AG04450 (cell line): Measurements from ENCODE around the gene KCNK4. TPM values are rescaled to one million over a fixed set of nuclear protein-coding genes. Genes with fewer than 3 reads are reported as not detected.

Source experiments
- CTCF ChIA-PET: fragments of 300-600, 350-600 bp; formaldehyde crosslinking; extraction: SDS; loops from one replicate; lab custom pipeline; 2022; ENCODE audit warnings: antibody characterized with exemption, inconsistent platforms; lab: Charles Lee
- POLR2A ChIA-PET: fragments of 350-600 bp; formaldehyde crosslinking; extraction: SDS; loops from one replicate; lab custom pipeline; 2021; ENCODE audit warnings: antibody characterized with exemption, inconsistent platforms; lab: Yijun Ruan, JAX
- DNase-seq: peaks from one replicate; pipeline ENCODE4 v3.0.0-alpha.2; 2011; ENCODE audit warnings: low read depth, low spot score
- H3K27ac ChIP-seq: one replicate; pipeline ENCODE4 v1.5.1; 2012; ENCODE audit warnings: low read depth, low read length, control low read depth
- H3K27me3 ChIP-seq: one replicate; pipeline ENCODE4 v1.6.0; 2012; ENCODE audit warnings: low read length; ENCODE audit not compliant: control insufficient read depth, insufficient read depth
- H3K4me3 ChIP-seq: 2 replicates; pipeline ENCODE4 v1.5.1; 2011; ENCODE audit warnings: mild to moderate bottlenecking, low read depth, low read length, control low read depth
- H3K9me3 ChIP-seq: 2 replicates; pipeline ENCODE4 v1.5.1; 2012; ENCODE audit warnings: low read length; ENCODE audit not compliant: control insufficient read depth, insufficient read depth
- CTCF ChIP-seq: IDR thresholded peaks from 2 replicates; pipeline ENCODE4 v1.5.1; 2011; ENCODE audit warnings: low read depth, low read length, control low read depth, inconsistent platforms
- polyA plus RNA-seq: library from polyadenylated mRNA; depleted of rRNA; stranded (reverse); fragments of >200 nt; gene quantifications from 2 replicates; pipeline ENCODE4 v1.2.3, GENCODE V29; 2011

Gene KCNK4
- polyA plus RNA-seq, 1 experiment = not detected

- Histone ChIP-seq H3K9me3 (no peaks in the 10 kb centered on the region; the same call in 1 of the 2 replicates), H3K27me3 (peaks cover 14% of the 10 kb centered on the region), H3K27ac (peak overlapping the region; percentile 84), H3K4me3 (peak overlapping the region; percentile 72)
- CTCF ChIA-PET = interaction anchor here (0.5 to 5.1 kb wide), 37 partner anchors 9 to 303 kb away, joined by 3 to 125 read pairs (median 5); partner anchors contain the start of genes BAD, FERMT3, FKBP2 and GPR137
- peak; percentile 78 for DNase-seq
- TF ChIP-seq CTCF = peak; percentile 84
- POLR2A ChIA-PET = interaction anchor here (0.8 to 2.2 kb wide), 7 partner anchors 13 to 78 kb away, joined by 3 to 12 read pairs (median 4); partner anchors contain the start of genes BAD, FKBP2, NUDT22 and PRDX5
These were observed 13.4 kb downstream of the KCNK4 start for GRCh38 chr11:64304316-64305072.

DNA sequence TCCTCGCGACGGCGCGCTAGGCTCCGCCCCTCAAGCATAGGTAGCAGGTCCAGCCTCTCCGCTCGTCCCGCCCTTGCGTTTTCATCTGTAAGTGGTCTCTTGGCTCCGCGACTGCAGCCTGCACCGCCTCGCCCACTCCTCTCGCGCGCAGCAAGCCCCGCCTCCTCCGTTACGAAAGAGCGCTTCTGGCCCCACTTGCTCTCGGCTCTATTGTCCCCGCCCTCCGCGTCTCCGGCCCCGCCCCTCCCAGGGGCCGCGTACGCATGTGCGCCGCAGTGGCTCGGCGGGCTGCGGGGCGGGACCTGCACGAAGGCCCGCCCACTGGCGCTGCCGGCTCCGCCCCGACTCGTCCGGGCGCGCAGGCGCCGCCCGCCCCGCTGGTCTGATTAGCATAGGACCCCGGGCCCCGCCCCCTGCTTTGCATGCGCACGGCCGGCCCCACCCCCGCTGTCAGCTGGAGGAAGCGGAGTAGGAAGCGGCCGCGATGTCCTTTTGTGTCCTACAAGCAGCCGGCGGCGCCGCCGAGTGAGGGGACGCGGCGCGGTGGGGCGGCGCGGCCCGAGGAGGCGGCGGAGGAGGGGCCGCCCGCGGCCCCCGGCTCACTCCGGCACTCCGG lies 14.1 kb downstream of the KCNK4 start, which contains the start of gene ESRRA:
Gene ESRRA (plus strand): TSS at position 450 of the 616 bp plus-strand sequence. CDS start 1,656 bp downstream, outside the sequence.
- H3K4me3 ChIP-seq = peak within 1 kb of the TSS; percentile 76
- H3K27me3 ChIP-seq = peaks cover 7% of the 10 kb centered on the region
- DNase-seq = peak; percentile 90
- POLR2A ChIA-PET = interaction anchor here (0.6 to 1.3 kb wide), 5 partner anchors 12 to 120 kb away, joined by 3 to 5 read pairs (median 4); partner anchors contain the start of genes PRDX5, STIP1 and TRMT112
- H3K9me3 ChIP-seq = no peaks in the 10 kb centered on the region; the same call in 1 of the 2 replicates
- CTCF ChIA-PET = interaction anchor here (0.6 to 5.1 kb wide), 26 partner anchors 10 to 304 kb away, joined by 3 to 125 read pairs (median 5); partner anchors contain the start of genes BAD, FERMT3, FKBP2 and GPR137
- H3K27ac ChIP-seq = peak within 1 kb of the TSS; percentile 84
- no peak for TF ChIP-seq CTCF

DNA sequence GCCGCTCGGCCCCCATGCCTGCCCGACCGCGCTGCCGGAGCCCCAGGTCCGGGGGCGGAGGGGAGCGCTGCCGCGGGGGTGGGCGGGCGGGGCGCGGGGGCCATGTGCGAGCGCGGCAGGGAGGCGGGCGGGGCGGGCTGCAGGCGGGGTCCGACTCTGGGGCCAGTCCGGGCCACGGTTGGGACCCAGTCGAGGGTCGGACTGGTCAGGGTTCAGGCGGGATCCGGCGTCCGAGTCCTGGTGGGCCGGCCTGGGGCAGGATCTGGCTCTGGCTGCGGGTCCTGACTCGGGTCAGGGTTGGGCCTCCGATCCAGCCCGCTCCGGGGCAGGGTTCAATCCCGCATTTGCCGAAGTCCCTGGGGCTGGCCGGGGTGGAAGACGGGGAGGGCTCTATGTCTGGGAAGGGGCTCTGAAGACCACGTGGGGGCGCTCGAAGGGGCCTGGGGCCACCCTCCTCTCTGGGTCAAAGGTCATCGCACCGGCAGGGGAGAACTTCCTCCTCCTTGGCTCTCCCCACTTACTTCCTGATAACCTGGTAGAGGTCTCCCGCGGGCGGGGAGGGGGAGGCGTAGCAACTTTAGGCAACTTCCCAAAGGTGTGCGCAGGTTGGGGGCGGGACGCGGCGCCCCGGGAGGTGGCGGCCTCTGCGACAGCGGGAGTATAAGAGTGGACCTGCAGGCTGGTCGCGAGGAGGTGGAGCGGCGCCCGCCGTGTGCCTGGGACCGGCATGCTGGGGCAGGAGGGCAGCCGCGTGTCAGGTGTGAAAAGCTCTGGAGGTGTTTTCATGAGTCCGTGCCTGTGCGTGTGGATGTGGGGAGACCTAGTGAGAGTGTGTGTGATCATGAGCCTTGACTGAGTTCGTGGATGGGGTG lies 14.8 kb downstream of the KCNK4 start:
- ChIA-PET POLR2A (interaction anchor here (0.6 to 1.2 kb wide), 4 partner anchors 12 to 121 kb away, joined by 3 to 5 read pairs (median 4); partner anchors contain the start of genes PRDX5, STIP1 and TRMT112), CTCF (interaction anchor here (0.6 kb wide), 2 partner anchors 49 to 399 kb away, joined by 3 to 6 read pairs; no protein-coding TSS in a partner anchor)
- H3K9me3 ChIP-seq = no peaks in the 10 kb centered on the region; the same call in 1 of the 2 replicates
- DNase-seq = no peak
- H3K27me3 ChIP-seq = no peaks in the 10 kb centered on the region
- peak overlapping the region; percentile 76 for H3K4me3 ChIP-seq
- H3K27ac ChIP-seq = peak overlapping the region; percentile 21
- peak; percentile 26; the same call in 1 of the 2 replicates for TF ChIP-seq CTCF

DNA sequence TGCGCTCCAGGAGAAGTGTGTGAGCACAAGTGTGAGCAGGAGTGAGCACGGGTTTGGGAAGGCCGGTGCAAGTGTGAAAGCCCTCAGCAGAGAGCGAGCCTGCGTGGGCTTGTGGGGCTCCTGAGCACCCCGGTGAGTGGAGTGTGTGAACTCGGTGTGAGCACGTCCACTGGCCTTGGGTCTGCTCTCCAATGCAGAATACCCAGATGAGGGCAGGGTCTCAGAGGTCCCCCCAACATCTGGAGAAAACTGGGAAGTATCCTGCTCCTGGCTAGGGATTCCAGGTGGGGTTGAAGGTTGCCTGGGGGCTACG lies 15.4 kb downstream of the KCNK4 start:
- peak overlapping the region; percentile 76 for H3K4me3 ChIP-seq
- H3K9me3 ChIP-seq = no peaks in the 10 kb centered on the region; the same call in 1 of the 2 replicates
- DNase-seq = no peak
- no peaks in the 10 kb centered on the region for H3K27me3 ChIP-seq
- CTCF ChIA-PET = interaction anchor here (0.6 kb wide), 1 partner anchor 48 kb away, joined by 6 read pairs; no protein-coding TSS in a partner anchor
- H3K27ac ChIP-seq = no peak overlapping the region
- TF ChIP-seq CTCF = no peak
- POLR2A ChIA-PET = no interaction called here
